SKM-1 (cell line): ENCODE measurements around the gene PSMA7.
"Not testable (repeated sequence)": the region's sequence is repeated elsewhere in the genome, so short reads cannot be mapped to it uniquely, and the experiment has no call there.

Experiments used
- DNase-seq: peaks from one replicate; lab custom pipeline; 2025; ENCODE audit not compliant: unreplicated experiment; lab: John Stamatoyannopoulos, UW

PSMA7 gene

GRCh38 chr20:62120990-62121775 is 22.0 kb downstream of the PSMA7 start:
- peak; percentile 37 for DNase-seq

DNA sequence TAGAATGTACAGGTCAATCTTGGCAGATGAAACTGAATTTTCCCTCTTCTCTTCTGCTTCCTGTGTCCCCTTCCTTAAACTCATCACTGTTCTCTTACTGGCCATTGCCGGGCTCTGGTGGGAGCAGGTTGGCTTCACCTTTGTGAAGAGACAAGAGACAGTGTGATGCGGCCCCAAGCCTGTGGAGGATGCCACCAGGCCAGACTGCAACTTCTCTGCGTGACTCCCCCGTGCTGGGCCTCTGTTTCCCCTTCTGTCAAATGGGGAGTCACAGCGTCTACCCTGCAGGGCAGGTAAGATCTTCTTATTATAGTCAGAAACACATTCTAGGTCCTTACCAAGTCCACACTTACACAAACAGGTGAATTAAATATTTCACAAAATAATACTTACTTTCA is 22.8 kb downstream of the PSMA7 start:
- DNase-seq: no peak

- no peak for DNase-seq
Observed at GRCh38 chr20:62119591-62120364, 23.4 kb downstream of the PSMA7 start.

GRCh38 chr20:62119115-62119514 is 24.1 kb downstream of the PSMA7 start:
- no peak for DNase-seq

DNA sequence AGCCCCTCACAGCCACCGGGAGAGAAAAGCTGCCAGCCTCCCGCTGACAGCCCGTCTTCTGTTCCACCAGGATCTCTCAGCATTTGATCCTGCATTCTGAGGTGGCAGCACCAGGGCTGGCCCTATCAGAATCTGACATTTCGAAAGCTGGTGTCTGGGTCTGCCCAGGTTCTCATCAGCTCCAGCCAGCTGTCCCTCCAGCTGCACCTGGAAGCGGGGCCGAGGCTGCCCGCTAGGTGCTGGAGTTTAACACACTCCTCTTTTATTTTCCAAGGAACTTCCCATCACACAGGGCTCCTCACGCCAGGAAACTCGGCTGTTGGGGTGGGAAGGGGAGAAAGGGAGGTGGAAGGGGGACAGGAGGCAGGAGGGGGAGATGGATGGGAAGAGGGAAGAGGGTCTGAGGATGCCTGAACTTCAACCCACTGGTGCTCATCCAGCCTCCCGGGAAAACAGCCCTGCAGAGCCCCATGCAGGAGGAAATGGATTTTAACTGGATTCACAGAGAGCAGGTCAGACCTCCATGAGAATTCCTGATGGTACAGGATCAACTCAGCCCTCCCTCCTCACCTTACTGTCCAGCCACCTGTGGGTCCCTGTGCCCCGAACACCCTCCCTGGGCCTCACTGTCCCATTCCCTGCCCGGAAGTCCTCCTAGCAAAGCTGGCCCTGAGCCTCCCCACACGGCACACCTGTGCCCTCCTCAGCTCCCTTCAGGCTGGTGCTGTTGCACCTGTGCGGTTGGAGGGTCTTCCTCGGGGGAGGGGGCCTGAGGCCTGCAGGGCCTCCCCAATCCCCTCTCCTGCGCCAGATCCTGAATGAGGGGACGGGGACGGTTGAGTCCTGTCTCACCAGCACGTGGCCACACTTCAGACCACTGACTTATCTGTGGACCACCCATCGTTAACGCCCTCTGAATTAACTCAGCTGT is 24.8 kb downstream of the PSMA7 start:
- no peak for DNase-seq

- DNase-seq: no peak
Observed at GRCh38 chr20:62117658-62118057, 25.5 kb downstream of the PSMA7 start.

- no peak for DNase-seq
Observed at GRCh38 chr20:62117362-62117646, 25.9 kb downstream of the PSMA7 start.

DNA sequence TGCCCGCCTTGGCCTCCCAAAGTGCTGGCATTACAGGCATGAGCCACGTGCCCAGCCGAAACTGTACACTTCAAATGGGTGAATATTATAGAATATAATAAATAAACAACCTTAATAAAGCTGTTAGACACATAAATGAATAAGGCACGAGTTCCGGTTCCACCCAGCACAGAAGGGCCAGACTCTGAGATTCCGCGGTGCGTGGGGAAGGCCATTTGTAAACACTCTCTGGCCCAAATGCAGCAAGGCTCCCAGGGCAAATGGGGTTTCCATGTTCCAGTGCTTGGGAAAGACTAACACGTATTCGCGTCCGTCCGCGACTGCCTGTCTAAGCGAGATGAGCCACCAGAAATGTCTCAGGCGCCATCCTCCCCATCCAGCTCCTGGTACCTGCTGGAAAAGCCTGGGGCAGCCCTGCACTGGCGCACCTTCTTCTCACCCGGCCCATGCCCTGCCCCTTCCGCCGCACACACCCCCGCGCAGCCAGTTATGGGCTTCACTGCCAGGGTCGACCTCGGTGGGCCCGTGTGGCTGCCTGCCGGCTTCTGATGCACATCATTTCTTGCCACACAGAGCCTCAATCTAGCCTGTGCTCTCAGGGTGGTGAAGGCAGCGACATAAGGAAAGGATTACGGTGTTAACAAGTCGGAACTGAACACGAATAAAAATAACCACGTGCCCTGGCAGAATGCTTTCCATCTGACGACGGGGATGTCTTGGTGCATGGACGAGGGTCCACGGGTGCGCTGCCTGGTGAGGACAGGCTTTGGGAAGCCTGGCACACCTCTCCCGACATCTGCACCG is 26.4 kb downstream of the PSMA7 start:
- DNase-seq: no peak

DNA sequence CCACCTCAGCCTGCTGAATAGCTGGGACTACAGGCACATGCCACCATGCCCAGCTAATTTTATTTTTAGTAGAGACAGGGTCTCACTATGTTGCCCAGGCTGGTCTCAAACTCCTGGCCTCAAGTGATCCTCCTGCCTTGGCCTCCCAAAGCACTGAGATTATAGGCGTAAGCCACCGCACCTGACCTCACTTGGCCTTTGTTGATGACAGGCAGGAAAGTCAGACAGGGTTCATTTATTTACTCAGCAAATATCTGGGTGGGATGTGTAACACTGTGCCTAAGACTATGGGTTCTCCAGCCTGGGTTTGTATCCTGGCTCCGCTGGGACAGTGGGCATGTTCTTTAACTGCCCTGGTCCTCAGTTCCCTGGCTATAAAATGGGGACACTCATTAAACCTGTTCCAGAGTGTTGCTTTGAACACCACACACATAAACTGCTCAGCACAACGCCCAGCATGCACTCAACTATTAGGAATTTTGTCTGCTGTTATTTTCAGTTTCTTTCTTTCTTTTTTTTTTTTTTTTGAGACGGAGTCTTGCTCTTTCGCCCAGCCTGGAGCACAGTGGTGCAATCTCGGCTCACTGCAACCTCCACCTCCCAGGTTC is 27.3 kb downstream of the PSMA7 start:
- not testable (repeated sequence) for DNase-seq

DNA sequence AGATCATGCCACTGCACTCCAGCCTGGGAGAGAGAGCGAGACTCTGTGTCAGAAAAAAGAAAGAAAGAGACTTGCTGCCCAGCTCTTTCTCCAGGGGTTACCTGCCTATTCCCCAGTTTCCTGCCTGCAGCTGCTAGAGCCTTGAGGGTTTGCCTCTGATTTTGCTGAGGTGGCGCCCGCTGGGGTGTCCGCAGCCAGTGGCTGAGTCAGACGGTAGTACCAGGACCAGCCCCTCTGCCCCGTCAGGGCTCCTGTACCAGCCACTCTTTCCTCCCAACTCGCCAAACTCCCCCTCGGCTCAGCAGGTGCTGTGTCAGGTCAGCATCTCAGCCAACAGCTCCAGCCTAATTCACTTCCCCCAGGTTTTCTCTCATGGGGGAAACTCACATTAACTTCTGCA is 28.3 kb downstream of the PSMA7 start:
- DNase-seq: no peak

DNA sequence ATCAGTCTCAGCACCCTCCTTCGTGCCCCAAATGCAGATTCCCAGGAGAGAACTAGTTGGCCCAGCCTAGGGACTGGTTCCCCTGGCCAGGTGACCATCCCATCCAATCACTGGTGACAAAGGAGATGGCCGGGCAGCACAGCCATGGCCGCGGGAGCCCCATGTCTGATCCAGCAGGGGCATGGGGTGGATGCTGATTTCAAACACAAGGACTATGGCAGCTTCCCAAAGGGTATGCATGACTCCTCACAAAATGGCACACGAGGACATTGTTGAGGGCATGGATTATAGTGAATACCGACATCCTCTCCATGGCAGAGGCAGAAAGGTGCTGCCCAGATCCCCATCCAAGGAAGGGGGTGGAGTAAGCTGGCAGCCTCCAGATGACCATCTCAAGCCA is 30.8 kb downstream of the PSMA7 start:
- DNase-seq: no peak

GRCh38 chr20:62111148-62111547 is 32.0 kb downstream of the PSMA7 start:
- DNase-seq: no peak

- no peak for DNase-seq
Observed at GRCh38 chr20:62105592-62105991, 37.6 kb downstream of the PSMA7 start.

- no peak for DNase-seq
Observed at GRCh38 chr20:62104791-62105345, 38.3 kb downstream of the PSMA7 start.

- no peak for DNase-seq
Observed at GRCh38 chr20:62104234-62104789, 38.9 kb downstream of the PSMA7 start.

GRCh38 chr20:62103508-62104233 is 39.5 kb downstream of the PSMA7 start:
- no peak for DNase-seq

- no peak for DNase-seq
Observed at GRCh38 chr20:62101078-62101477, 42.1 kb downstream of the PSMA7 start.

DNA sequence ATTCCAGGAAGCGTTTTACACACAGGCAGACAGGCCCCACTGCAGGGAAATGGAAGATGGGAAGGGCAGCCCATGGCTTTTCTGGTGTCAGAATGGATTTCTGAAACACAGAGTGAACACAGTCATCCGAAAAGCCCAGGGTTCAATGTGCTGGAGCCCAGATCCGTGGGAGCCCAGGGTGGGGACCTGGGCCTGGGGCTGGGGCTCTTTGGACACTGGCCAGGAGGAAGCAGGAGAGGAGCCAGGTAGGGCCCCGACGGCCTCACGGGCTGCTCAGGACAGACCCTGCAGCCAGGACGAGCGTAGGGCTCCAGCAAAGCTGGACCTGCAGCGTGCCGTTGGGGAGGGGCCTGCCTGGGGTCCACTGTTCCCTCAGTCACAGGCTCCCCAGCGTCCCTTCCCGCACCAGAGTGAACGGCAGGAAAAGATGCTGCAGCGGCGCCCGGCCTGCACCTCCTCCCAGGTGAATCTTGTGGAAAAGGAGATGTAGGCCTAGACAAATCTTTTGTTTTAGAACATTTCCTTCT is 45.2 kb downstream of the PSMA7 start:
- DNase-seq: no peak
